ENCODE results near the gene MASTL. TPM values are rescaled to one million over a fixed set of nuclear protein-coding genes. Genes with fewer than 3 reads are reported as not detected.

The MASTL gene
- 10 to 100 TPM in 2 of 4 donors, 1 to 10 TPM in 2; 5.2 to 20.2 (median 9.2) TPM for total RNA-seq

DNA sequence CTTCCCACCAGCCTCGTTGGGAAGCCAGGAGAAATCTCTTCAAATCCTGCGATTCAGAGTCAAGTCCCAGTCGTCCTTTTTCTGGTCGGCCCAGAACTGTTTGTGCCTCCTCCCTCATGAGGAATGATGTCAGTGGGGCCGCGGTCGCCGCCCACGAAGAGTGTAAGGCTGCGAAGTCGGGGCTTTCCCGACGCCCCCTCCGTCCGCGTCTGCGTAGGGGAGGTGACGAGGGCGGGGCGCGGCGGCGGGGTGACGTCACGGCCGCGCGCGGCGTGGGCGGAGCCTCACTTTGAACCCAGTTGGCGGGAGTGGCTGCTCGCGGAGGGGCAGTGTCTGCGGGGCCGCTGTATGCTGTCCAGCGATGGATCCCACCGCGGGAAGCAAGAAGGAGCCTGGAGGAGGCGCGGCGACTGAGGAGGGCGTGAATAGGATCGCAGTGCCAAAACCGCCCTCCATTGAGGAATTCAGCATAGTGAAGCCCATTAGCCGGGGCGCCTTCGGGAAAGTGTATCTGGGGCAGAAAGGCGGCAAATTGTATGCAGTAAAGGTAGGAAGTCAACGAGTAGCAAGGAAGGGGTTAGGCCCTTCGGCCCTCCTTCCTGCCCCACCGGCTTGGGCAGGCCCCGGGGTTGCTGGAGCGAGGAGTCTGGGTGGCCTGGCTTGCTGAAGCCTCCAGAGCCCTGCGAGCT lies at the start of gene MASTL:
TSS of gene MASTL (plus strand) at position 287 of the 689 bp plus-strand sequence. CDS start at position 362, 75 bp downstream.
- peak; percentile 79 for DNase-seq (ENCODE audit: low spot score)
- peak; percentile 95 for ATAC-seq (ENCODE audit: low FRiP score)
- TF ChIP-seq, protein P1, sequence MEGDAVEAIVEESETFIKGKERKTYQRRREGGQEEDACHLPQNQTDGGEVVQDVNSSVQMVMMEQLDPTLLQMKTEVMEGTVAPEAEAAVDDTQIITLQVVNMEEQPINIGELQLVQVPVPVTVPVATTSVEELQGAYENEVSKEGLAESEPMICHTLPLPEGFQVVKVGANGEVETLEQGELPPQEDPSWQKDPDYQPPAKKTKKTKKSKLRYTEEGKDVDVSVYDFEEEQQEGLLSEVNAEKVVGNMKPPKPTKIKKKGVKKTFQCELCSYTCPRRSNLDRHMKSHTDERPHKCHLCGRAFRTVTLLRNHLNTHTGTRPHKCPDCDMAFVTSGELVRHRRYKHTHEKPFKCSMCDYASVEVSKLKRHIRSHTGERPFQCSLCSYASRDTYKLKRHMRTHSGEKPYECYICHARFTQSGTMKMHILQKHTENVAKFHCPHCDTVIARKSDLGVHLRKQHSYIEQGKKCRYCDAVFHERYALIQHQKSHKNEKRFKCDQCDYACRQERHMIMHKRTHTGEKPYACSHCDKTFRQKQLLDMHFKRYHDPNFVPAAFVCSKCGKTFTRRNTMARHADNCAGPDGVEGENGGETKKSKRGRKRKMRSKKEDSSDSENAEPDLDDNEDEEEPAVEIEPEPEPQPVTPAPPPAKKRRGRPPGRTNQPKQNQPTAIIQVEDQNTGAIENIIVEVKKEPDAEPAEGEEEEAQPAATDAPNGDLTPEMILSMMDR (IDR thresholded peaks at IDR 0.05), result no peak

DNA sequence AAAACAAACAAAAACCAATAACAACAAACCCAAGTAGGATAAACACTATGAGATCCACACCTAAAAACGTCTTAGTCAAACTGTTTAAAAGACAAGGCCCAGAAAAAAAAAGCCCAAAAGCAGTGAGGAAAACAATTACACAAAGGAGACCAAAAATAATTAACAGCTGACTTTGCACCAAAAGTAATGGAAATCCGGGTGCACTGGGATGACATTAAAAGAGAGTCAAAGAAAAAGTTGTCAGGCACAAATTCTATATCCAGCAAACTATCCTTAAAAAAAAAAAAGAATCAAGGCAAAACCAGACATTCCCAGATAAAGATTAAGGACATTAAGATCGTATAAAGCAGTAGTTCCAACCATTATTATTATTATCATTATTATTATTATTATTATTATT lies 47.0 kb upstream of the MASTL start:
- TF ChIP-seq, protein P1 (IDR thresholded peaks at IDR 0.05), result no peak
- DNase-seq (ENCODE audit: low spot score) (no peak), ATAC-seq (ENCODE audit: low FRiP score) (no peak)

DNA sequence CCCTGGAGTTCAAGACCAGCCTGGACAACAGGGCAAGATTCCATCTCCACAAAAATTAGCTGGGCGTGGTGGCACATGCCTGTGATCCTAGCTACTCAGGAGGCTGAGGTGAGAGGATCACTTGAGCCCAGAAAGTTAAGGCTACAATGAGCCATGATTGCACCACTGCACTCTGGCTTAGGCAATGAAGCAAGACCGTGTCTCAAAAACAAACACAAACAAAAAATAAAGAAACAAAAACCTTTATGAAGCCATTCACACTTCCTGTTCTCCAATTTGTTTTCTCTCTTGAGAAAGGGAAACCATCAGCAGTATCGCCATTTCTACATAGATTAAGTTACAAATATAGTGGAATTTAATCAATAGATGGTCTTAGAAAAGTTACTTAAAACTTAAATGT lies 20.8 kb upstream of the MASTL start:
- TF ChIP-seq, protein P1 (IDR thresholded peaks at IDR 0.05), result no peak
- no peak for ATAC-seq (ENCODE audit: low FRiP score)

DNA sequence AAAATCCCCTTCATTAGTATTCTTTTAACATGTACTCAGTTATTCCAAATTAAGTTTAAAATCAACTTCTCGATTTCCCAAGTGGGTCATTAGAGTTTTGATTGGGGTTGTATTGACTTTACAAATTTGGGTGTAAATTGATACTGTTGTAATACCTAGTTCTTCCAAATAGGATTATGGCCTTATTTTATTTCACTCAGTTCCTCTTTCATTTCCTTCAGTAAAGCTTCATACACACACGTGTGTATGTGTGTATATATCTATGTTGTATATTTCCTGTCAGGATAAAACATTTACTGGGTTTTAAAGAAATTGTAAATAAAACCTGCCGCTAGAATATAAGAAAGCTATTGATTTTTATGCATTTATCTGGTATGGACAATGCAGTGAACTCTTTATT lies 16.9 kb upstream of the MASTL start:
- DNase-seq (ENCODE audit: low spot score), result no peak
- TF ChIP-seq, protein P1 (IDR thresholded peaks at IDR 0.05), result no peak
- no peak for ATAC-seq (ENCODE audit: low FRiP score)

More for the DNA sequence above, 20.8 kb upstream of the MASTL start:
- no peak for DNase-seq (ENCODE audit: low spot score)

- DNase-seq (ENCODE audit: low spot score) (no peak), ATAC-seq (ENCODE audit: low FRiP score) (no peak)
- TF ChIP-seq, protein P1 (IDR thresholded peaks at IDR 0.05), result no peak
Observed at GRCh38 chr10:27143686-27144085, 11.5 kb upstream of the MASTL start.

GRCh38 chr10:27145937-27146336 lies 9.2 kb upstream of the MASTL start:
- DNase-seq (ENCODE audit: low spot score) (no peak), ATAC-seq (ENCODE audit: low FRiP score) (no peak)
- TF ChIP-seq, protein P1 (IDR thresholded peaks at IDR 0.05), result no peak

DNA sequence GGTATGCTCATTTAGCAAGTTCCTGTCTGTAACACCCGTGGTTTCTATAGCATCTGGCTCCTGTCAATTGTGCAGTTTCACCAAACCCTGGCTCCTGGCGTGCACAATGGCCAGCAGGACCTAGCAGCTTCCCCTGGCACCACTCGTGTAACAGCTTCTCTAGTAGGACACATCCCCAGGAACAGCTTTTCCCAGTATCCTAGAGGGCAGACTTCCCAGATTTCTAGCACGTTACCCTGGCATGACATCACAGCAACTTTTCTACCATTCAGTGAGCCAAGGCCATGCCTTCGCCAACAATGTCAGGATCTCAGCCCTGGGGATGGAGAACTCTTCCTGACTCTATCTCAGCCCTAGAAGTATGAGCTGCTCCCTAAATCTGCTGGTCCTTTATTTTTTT lies 7.5 kb upstream of the MASTL start:
- DNase-seq (ENCODE audit: low spot score) (no peak), ATAC-seq (ENCODE audit: low FRiP score) (no peak)
- TF ChIP-seq, protein P1 (IDR thresholded peaks at IDR 0.05), result no peak
